Endothelial cell (in vitro differentiated cells): Measurements from ENCODE around the gene IFITM1. TPM values are rescaled to one million over a fixed set of nuclear protein-coding genes. Genes with fewer than 3 reads are reported as not detected.

Experiments
- DNase-seq: peaks from one replicate; pipeline ENCODE4 v3.0.0; 2021; ENCODE audit warnings: low spot score
- H3K27ac Mint-ChIP-seq: one replicate; pipeline ENCODE4 v1.8.0; 2021; ENCODE audit warnings: mixed read lengths, inconsistent platforms; ENCODE audit not compliant: unreplicated experiment
- H3K27me3 Mint-ChIP-seq: one replicate; pipeline ENCODE4 v1.8.0; 2021; ENCODE audit warnings: mild to moderate bottlenecking, moderate library complexity, mixed read lengths, inconsistent platforms; ENCODE audit not compliant: unreplicated experiment
- H3K36me3 Mint-ChIP-seq: one replicate; pipeline ENCODE4 v1.8.0; 2021; ENCODE audit warnings: mild to moderate bottlenecking, low read depth, mixed read lengths, inconsistent platforms; ENCODE audit not compliant: unreplicated experiment
- H3K4me1 Mint-ChIP-seq: one replicate; pipeline ENCODE4 v1.8.0; 2021; ENCODE audit warnings: mild to moderate bottlenecking, mixed read lengths, inconsistent platforms; ENCODE audit not compliant: unreplicated experiment
- H3K4me3 Mint-ChIP-seq: one replicate; pipeline ENCODE4 v1.8.0; 2021; ENCODE audit warnings: mild to moderate bottlenecking, mixed read lengths, inconsistent platforms; ENCODE audit not compliant: unreplicated experiment
- H3K9me3 Mint-ChIP-seq: one replicate; pipeline ENCODE4 v1.8.0; 2021; ENCODE audit warnings: mixed read lengths, inconsistent platforms; ENCODE audit not compliant: unreplicated experiment
- CTCF ChIP-seq: fragments of 200-600 bp; sonication (generic); IDR thresholded peaks from one replicate; pipeline ENCODE4 v1.5.0; 2021; ENCODE audit warnings: antibody characterized with exemption; ENCODE audit not compliant: unreplicated experiment
- total RNA-seq: library from RNA; stranded (reverse); fragmentation: NEBNext Ultra II Directional; extraction: Animal tissue kit (Norgen Biotek cat#: 25700); gene quantifications from one replicate; pipeline ENCODE4 v1.2.1, GENCODE V29; 2021; ENCODE audit not compliant: unreplicated experiment

Gene IFITM1
- total RNA-seq, 1 donor from 2014 or later: 23.4 TPM

- H3K4me1 Mint-ChIP-seq: no peaks in the 10 kb centered on the region
- H3K36me3 Mint-ChIP-seq: peaks cover 5% of the 10 kb centered on the region
- H3K9me3 Mint-ChIP-seq: peaks cover 4% of the 10 kb centered on the region
- H3K4me3 Mint-ChIP-seq: peak overlapping the region; percentile 42
- DNase-seq: no peak
- H3K27ac Mint-ChIP-seq: peak overlapping the region; percentile 74
- TF ChIP-seq CTCF: no peak
- H3K27me3 Mint-ChIP-seq: peaks cover 23% of the 10 kb centered on the region
These were observed 32.2 kb upstream of the IFITM1 start for GRCh38 chr11:281486-282161.

DNA sequence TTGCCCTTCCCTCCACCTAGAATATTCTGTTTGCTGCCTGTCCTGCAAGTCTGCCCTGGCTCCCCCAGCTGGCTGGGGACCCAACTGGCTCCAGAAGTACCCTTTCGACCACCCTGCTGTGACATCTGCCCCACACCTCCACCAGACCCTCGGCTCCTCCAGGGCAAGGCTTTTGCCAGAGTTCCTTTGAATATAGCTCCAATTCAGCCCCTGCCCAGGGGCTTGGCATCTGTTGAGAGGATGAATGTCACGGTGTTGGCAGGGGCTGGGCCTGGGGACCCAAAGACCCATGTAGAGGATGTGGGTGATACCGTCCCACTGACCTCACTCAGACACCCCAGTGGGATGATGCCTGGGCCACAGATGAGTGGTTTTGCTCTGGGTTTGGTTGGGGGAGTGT lies 31.7 kb upstream of the IFITM1 start:
- Mint-ChIP-seq H3K27me3 (peaks cover 28% of the 10 kb centered on the region), H3K4me3 (peak overlapping the region; percentile 42), H3K4me1 (no peaks in the 10 kb centered on the region), H3K9me3 (peaks cover 4% of the 10 kb centered on the region), H3K27ac (peak overlapping the region; percentile 74), H3K36me3 (peaks cover 5% of the 10 kb centered on the region)
- no peak for TF ChIP-seq CTCF
- DNase-seq: no peak

DNA sequence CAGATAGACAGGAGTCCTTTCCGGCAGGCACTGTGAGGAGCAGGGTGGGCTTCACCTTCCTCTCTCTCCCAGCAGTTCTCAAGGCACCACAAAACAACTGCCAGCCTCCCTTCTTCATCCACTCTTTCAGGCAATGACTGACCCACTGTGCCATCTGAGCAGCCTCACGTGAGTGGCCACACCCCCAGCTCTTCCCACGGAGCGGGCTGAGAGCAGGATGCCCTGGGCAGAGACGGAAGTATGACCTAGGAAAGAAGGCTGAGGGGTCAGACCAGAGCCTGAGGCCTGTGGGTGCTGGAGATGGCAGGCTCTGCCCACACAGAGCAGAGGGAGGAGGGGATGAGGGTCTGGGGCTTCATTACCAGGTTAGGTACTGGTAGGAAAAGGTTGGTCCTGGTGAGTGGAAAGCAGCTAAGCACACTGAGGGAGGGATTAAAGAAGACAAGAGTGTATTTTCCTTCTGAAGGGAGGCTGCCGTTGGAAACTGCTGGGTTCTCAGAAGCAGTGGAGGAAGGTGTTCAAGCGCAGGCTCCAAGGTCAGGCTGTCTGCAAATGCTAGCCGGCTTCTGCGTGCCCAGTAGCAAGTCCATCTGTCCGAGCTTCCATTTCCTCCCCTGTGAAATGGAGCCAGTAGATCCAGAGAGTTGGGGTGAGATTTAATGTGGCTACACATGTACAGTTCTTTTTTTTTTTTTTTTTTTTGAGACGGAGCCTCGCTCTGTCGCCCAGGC lies 31.0 kb upstream of the IFITM1 start:
- Mint-ChIP-seq H3K27me3 (peaks cover 30% of the 10 kb centered on the region), H3K27ac (no peak overlapping the region), H3K9me3 (peaks cover 4% of the 10 kb centered on the region), H3K36me3 (peaks cover 5% of the 10 kb centered on the region), H3K4me3 (no peak overlapping the region), H3K4me1 (no peaks in the 10 kb centered on the region)
- no peak for TF ChIP-seq CTCF
- DNase-seq: no peak

DNA sequence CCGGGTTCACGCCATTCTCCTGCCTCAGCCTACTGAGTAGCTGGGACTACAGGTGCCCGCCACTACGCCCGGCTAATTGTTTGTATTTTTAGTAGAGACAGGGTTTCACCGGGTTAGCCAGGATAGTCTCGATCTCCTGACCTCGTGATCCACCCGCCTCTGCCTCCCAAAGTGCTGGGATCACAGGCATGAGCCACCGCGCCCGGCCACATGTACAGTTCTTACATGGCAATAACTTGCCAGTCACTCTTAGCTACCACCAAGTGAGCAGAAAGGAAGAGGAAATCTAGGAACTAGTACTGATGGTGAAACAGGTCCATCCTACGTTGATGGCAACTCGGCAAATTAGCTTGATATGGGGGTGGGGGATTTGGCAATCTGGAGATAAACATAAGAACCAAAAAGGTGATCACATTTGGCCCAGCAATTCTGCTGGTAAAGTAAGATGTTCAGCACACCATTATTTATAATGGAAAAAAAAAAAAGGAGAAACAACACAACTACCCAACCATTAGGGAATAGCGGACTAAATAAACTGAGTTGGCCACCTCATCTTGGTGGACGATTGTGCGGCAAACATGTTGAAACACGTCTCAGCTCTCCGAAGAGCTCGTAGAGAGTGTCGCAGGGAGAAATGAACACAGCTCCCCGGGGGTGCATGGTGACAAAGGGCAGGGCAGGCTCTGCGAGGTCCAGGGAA lies 30.3 kb upstream of the IFITM1 start:
- Mint-ChIP-seq H3K9me3 (peaks cover 4% of the 10 kb centered on the region), H3K27me3 (peaks cover 30% of the 10 kb centered on the region), H3K4me3 (peak overlapping the region; percentile 84), H3K27ac (peak overlapping the region; percentile 24), H3K36me3 (peaks cover 5% of the 10 kb centered on the region), H3K4me1 (no peaks in the 10 kb centered on the region)
- TF ChIP-seq CTCF: no peak
- no peak for DNase-seq
